Measurements from ENCODE around the gene SHANK1. TPM values are rescaled to one million over a fixed set of nuclear protein-coding genes. Genes with fewer than 3 reads are reported as not detected.

SHANK1 gene
- total and polyA plus RNA-seq, 12 donors, result 1.5 to 22.6 (median 9.0) TPM

DNA sequence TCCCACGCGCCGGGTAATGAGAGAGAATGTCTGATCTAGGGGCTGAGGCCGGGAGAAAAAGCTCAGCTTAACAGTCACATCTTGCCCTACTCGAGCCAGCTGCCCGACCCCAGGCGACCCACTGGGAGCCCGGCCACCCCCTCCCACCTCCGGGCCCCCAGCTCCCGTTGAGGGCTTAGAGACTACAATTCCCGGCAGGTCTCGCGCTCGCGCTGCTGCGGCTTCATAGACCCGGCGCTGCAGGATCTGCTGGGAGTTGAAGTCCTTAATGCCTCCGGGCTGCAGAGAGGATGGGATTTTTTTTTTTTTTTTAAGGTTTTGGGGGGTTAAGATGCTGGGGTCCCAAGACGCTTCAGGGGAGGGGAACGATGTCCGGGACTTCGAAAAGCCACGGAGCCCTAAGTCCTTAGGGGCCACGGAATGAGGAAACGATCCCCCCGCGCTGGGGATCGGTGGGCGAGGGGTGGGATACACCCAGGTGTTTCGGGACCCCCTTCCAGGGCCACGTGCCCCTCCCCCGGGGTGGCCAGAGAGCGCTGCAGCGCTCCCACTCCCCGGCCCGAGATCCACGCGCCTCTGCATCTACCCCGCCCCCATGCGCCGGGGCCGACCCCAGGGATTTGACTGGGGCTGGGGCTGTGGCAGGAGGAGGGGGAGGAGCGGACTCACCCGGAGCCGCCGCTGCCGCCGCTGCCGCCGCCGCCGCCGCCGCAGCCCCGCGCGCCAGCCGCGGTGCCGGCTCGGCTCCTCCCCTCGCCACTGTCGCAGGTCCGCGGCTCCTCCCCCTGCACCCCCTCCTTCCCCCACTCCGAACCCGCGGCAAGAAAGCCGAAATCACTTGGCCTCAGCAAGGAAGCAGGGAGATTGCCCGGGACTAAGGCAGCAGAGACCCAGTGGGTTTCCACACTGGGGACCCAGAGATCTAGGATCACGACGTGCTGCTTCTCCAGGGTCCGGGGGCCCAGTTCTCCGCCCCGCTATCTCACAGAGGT is 80.2 kb downstream of the SHANK1 start, which contains the start of gene SYT3:
SYT3 (minus strand) TSS at position 761 of the 992 bp plus-strand sequence. CDS start 2,470 bp downstream, outside the sequence.
- Histone ChIP-seq H3K4me3 (peak within 1 kb of the TSS in 1 of 4 donors; percentile 62), H3K27me3 (peaks cover 5% of the 10 kb centered on the region), H3K36me3 (replicated peaks in 1 of 2) (no peaks in the 10 kb centered on the region), H3K27ac (no peak within 1 kb of the TSS), H3K4me1 (replicated peaks in 1 of 2) (no peaks in the 10 kb centered on the region), H3K9me3 (replicated peaks in 1 of 3) (no peaks in the 10 kb centered on the region)
- no peak for TF ChIP-seq POLR2A (IDR thresholded peaks at IDR 0.05)
- TF ChIP-seq, protein P1, sequence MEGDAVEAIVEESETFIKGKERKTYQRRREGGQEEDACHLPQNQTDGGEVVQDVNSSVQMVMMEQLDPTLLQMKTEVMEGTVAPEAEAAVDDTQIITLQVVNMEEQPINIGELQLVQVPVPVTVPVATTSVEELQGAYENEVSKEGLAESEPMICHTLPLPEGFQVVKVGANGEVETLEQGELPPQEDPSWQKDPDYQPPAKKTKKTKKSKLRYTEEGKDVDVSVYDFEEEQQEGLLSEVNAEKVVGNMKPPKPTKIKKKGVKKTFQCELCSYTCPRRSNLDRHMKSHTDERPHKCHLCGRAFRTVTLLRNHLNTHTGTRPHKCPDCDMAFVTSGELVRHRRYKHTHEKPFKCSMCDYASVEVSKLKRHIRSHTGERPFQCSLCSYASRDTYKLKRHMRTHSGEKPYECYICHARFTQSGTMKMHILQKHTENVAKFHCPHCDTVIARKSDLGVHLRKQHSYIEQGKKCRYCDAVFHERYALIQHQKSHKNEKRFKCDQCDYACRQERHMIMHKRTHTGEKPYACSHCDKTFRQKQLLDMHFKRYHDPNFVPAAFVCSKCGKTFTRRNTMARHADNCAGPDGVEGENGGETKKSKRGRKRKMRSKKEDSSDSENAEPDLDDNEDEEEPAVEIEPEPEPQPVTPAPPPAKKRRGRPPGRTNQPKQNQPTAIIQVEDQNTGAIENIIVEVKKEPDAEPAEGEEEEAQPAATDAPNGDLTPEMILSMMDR (IDR thresholded peaks at IDR 0.05), result no peak
- peak; percentile 29 to 66 (median 35) for DNase-seq
- WGBS, 4 donors, result 1 to 5% (median 4%) methylated on average over 35 to 72 of the region's 76 CpGs
- intact Hi-C loops (cut with DNase I), result no loop called here

DNA sequence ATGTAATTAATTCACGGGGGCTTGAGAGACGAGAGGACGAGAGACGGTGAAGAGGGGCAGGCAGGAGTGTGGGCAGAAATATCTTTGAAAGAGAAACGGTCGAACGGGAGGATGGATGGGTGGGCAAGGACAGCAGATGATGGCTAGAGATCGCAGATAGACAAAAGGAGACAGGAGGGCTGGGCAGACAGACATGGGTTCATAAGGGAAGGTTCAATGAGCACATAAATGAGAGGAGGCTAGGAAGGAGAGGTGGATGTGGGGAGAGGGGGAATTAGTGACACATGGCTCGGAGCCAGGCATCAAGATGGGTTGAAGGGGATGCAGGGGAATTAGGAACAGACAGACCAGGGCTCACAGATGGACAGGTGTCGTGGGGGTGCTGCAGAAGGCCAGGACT is 81.0 kb downstream of the SHANK1 start:
- Histone ChIP-seq H3K27ac (no peak overlapping the region), H3K9me3 (replicated peaks in 1 of 3) (no peaks in the 10 kb centered on the region), H3K36me3 (replicated peaks in 1 of 2) (no peaks in the 10 kb centered on the region), H3K4me1 (replicated peaks in 1 of 2) (no peaks in the 10 kb centered on the region), H3K27me3 (peaks cover 5% of the 10 kb centered on the region), H3K4me3 (no peak overlapping the region)
- intact Hi-C loops (cut with DNase I), result no loop called here
- TF ChIP-seq, protein P1 (IDR thresholded peaks at IDR 0.05), result no peak
- no peak for TF ChIP-seq POLR2A (IDR thresholded peaks at IDR 0.05)
- 32 to 50% (median 36%) methylated on average over 10 of the region's 10 CpGs for WGBS, 4 donors
- no peak for DNase-seq

DNA sequence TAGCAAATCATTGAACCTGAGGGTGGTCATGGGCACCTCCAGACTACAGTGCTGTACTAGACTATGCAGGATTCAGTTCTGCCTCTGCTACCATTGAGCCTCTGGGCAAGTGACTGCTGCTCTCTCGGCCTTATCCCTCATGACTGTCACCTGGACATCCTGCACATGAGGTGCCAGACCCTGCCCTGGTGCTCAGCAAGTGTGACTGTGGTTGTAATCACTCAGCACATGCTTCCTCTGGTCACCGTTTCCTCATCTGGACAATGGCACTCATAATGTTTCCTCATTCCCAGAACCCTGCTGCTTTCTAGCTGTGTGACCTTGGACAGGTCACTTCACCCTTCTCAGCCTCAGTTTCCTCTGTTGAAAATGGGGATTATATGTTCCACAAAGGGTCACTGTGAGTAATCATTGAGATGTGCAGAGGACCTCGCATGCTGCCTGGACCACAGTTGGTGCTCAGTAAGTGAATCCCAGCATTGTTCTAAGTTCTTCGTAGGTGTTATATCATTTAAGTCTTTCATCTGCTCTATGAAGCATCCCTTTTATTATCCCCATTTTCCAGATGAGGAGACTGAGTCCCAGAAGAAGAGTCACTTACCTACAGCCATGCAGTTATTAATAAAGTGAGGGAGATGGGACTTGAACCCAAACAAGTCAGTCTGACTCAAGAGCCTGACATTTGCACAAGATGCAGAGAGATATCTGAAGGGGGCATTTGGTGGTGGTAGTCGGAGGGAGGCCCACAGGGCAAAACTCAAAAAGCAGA is 83.1 kb downstream of the SHANK1 start:
- Histone ChIP-seq H3K9me3 (replicated peaks in 1 of 3) (no peaks in the 10 kb centered on the region), H3K36me3 (replicated peaks in 1 of 2) (no peaks in the 10 kb centered on the region), H3K27ac (no peak overlapping the region), H3K4me1 (replicated peaks in 1 of 2) (no peaks in the 10 kb centered on the region), H3K27me3 (no peaks in the 10 kb centered on the region), H3K4me3 (no peak overlapping the region)
- intact Hi-C loops (cut with DNase I), result no loop called here
- TF ChIP-seq POLR2A (IDR thresholded peaks at IDR 0.05), result no peak
- TF ChIP-seq, protein P1 (IDR thresholded peaks at IDR 0.05), result no peak
- DNase-seq, result no peak
- 67 to 79% (median 76%) methylated on average over 5 of the region's 5 CpGs for WGBS, 4 donors

DNA sequence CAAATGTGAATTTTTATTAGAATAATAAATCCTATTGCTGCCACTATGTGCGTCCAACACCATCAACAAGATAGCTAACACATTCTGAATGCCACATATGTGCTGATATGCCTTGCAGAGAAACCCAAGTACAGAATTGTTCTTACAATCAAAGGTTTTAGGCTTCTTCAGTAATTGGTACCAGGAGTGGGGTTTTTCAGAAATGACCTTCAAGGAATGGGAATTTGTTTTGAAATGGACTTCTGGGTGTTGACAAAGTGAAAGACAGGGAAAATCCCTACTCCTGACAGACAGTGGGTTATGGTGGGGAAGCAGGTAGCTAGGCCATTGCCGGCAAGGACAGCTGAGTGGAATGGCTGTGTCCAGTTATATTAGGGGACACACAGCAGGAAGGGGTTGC is 85.6 kb downstream of the SHANK1 start:
- 96 to 100% (median 96%) methylated on average over 2 of the region's 2 CpGs for WGBS, 4 donors
- intact Hi-C loops (cut with DNase I), result no loop called here
- Histone ChIP-seq H3K36me3 (replicated peaks in 1 of 2) (no peaks in the 10 kb centered on the region), H3K9me3 (replicated peaks in 1 of 3) (no peaks in the 10 kb centered on the region), H3K27ac (no peak overlapping the region), H3K4me3 (no peak overlapping the region), H3K27me3 (no peaks in the 10 kb centered on the region), H3K4me1 (replicated peaks in 1 of 2) (no peaks in the 10 kb centered on the region)
- no peak for TF ChIP-seq POLR2A (IDR thresholded peaks at IDR 0.05)
- TF ChIP-seq, protein P1 (IDR thresholded peaks at IDR 0.05), result no peak
- DNase-seq, result no peak
